ENCODE measurements around the gene C11orf24. TPM values are rescaled to one million over a fixed set of nuclear protein-coding genes. Genes with fewer than 3 reads are reported as not detected.

Gene C11orf24
- total and polyA plus RNA-seq, 10 of the 15 experiments (the other 5 are each of a cell fraction or from before 2014, with no cell fraction given), result 4.3 to 104 (median 41.4) TPM

GRCh38 chr11:68279676-68280075, 7.9 kb upstream of the C11orf24 start (continued):
- no peak for TF ChIP-seq RAD21 (IDR thresholded peaks at IDR 0.05; ENCODE audit: insufficient read depth, low read depth, low read length)
- TF ChIP-seq SPI1 (IDR thresholded peaks at IDR 0.05; ENCODE audit: borderline replicate concordance, insufficient read depth, low read depth, low read length), result no peak
- TF ChIP-seq, protein P1, sequence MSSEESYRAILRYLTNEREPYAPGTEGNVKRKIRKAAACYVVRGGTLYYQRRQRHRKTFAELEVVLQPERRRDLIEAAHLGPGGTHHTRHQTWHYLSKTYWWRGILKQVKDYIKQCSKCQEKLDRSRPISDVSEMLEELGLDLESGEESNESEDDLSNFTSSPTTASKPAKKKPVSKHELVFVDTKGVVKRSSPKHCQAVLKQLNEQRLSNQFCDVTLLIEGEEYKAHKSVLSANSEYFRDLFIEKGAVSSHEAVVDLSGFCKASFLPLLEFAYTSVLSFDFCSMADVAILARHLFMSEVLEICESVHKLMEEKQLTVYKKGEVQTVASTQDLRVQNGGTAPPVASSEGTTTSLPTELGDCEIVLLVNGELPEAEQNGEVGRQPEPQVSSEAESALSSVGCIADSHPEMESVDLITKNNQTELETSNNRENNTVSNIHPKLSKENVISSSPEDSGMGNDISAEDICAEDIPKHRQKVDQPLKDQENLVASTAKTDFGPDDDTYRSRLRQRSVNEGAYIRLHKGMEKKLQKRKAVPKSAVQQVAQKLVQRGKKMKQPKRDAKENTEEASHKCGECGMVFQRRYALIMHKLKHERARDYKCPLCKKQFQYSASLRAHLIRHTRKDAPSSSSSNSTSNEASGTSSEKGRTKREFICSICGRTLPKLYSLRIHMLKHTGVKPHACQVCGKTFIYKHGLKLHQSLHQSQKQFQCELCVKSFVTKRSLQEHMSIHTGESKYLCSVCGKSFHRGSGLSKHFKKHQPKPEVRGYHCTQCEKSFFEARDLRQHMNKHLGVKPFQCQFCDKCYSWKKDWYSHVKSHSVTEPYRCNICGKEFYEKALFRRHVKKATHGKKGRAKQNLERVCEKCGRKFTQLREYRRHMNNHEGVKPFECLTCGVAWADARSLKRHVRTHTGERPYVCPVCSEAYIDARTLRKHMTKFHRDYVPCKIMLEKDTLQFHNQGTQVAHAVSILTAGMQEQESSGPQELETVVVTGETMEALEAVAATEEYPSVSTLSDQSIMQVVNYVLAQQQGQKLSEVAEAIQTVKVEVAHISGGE (CRISPR knock-in tag; IDR thresholded peaks at IDR 0.05), result no peak
- no peak for TF ChIP-seq CHD4 (IDR thresholded peaks at IDR 0.05)
- TF ChIP-seq ESRRA (IDR thresholded peaks at IDR 0.05; ENCODE audit: low read length), result no peak
- TF ChIP-seq CBFB (IDR thresholded peaks at IDR 0.05; ENCODE audit: low read depth), result no peak
- no peak for TF ChIP-seq YY1 (IDR thresholded peaks at IDR 0.05; ENCODE audit: low read depth, low read length)
- TF ChIP-seq IRF4 (IDR thresholded peaks at IDR 0.05; ENCODE audit: low read depth, low read length), result no peak
- TF ChIP-seq HDGF (IDR thresholded peaks at IDR 0.05), result no peak
- no peak for TF ChIP-seq BACH1 (IDR thresholded peaks at IDR 0.05; ENCODE audit: borderline replicate concordance)
- no peak for TF ChIP-seq NFYA (IDR thresholded peaks at IDR 0.05; ENCODE audit: borderline replicate concordance, low read depth, low read length)

GRCh38 chr11:68276861-68277260, 5.1 kb upstream of the C11orf24 start:
- Histone ChIP-seq H3K4me3 (no peak overlapping the region), H2AFZ (ENCODE audit: control insufficient read depth, low read depth, low read length) (no peak overlapping the region), H3K9me3 (replicated peaks; ENCODE audit: control insufficient read depth, insufficient read depth, low read length) (peaks cover 1% of the 10 kb centered on the region; the same call in 1 of the 3 replicates), H3K79me2 (ENCODE audit: control insufficient read depth, insufficient read depth, low read length) (peaks cover 12% of the 10 kb centered on the region), H3K27me3 (replicated peaks in 1 of 2; ENCODE audit: control insufficient read depth in 2 of 2, insufficient read depth in 2 of 2, low read length in 1 of 2) (no peaks in the 10 kb centered on the region), H3K36me3 (ENCODE audit: control insufficient read depth in 2 of 2, insufficient read depth in 2 of 2, low read length in 1 of 2) (no peaks in the 10 kb centered on the region), H3K4me1 (ENCODE audit: control insufficient read depth, insufficient read depth, low read length) (peaks cover 14% of the 10 kb centered on the region), H3K27ac (ENCODE audit: control insufficient read depth, insufficient read depth) (no peak overlapping the region), H3K9ac (ENCODE audit: control insufficient read depth, insufficient read depth, low read length) (no peak overlapping the region), H4K20me1 (ENCODE audit: control insufficient read depth, insufficient read depth) (no peaks in the 10 kb centered on the region), H3K4me2 (ENCODE audit: control insufficient read depth, insufficient read depth) (no peak overlapping the region)
- WGBS (ENCODE audit: insufficient coverage, insufficient replicate concordance, low lambda C conversion rate, missing lambda C conversion rate), result 92% methylated on average over 6 of the region's 6 CpGs
- ChIA-PET POLR2A (interaction anchor here (0.6 kb wide), 1 partner anchor 275 kb away, joined by 3 read pairs; no protein-coding TSS in a partner anchor), SMC1A (ENCODE audit: uncharacterized antibody, unreplicated experiment) (no interaction called here), CTCF (interaction anchor here (2.6 kb wide), 1 partner anchor 10 kb away, joined by 10 read pairs; no protein-coding TSS in a partner anchor), RAD21 (ENCODE audit: unreplicated experiment) (no interaction called here)
- ATAC-seq (no peak), DNase-seq (ENCODE audit: low read depth, low spot score) (no peak), FAIRE-seq (no peak)
- BruUV-seq (replicated peaks), result no TSS peak
- in situ Hi-C loops (cut with MboI), result no loop called here
- intact Hi-C loops (cut with micrococcal nuclease; ENCODE audit: unreplicated experiment), result no loop called here
- TF ChIP-seq, protein P2, sequence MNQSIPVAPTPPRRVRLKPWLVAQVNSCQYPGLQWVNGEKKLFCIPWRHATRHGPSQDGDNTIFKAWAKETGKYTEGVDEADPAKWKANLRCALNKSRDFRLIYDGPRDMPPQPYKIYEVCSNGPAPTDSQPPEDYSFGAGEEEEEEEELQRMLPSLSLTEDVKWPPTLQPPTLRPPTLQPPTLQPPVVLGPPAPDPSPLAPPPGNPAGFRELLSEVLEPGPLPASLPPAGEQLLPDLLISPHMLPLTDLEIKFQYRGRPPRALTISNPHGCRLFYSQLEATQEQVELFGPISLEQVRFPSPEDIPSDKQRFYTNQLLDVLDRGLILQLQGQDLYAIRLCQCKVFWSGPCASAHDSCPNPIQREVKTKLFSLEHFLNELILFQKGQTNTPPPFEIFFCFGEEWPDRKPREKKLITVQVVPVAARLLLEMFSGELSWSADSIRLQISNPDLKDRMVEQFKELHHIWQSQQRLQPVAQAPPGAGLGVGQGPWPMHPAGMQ (IDR thresholded peaks at IDR 0.05; ENCODE audit: borderline replicate concordance), result no peak
- TF ChIP-seq NKRF (conservative IDR thresholded peaks at IDR 0.05) (no peak), ATF7 (IDR thresholded peaks at IDR 0.05; ENCODE audit: low read depth) (no peak), MEF2A (IDR thresholded peaks at IDR 0.05; ENCODE audit: insufficient read depth, low read depth, low read length) (no peak)
